CD4-positive, CD25-positive, alpha-beta regulatory T cell (primary cell): ENCODE results near the gene GOSR1. TPM values are rescaled to one million over a fixed set of nuclear protein-coding genes. Genes with fewer than 3 reads are reported as not detected.
"Not testable (repeated sequence)": the region's sequence is repeated elsewhere in the genome, so short reads cannot be mapped to it uniquely, and the experiment has no call there.

Experiments
- ATAC-seq, 2 donors: fragments of 150-1000 bp; cut with Tn5 transposase; one replicate each; pipeline ENCODE4 v1.10.0; 2021; ENCODE audit warnings: low read depth in 2 of 2, moderate number of reproducible peaks in 2 of 2, moderate library complexity in 1 of 2
- DNase-seq, 3 donors: peaks; one replicate each; pipeline versions ENCODE4 v3.0.0 to v3.0.0-alpha.2; 2012 to 2022; ENCODE audit warnings: mixed read lengths in 1 of 3
- H3K27ac ChIP-seq: one replicate; pipeline ENCODE4 v1.7.0; 2013; ENCODE audit warnings: mild to moderate bottlenecking, low read length; ENCODE audit not compliant: insufficient read depth, poor library complexity, severe bottlenecking
- H3K27me3 ChIP-seq: one replicate; pipeline ENCODE4 v1.7.0; 2013; ENCODE audit warnings: low read length; ENCODE audit not compliant: control insufficient read depth, insufficient read depth
- H3K36me3 ChIP-seq: one replicate; pipeline ENCODE4 v1.7.0; 2013; ENCODE audit warnings: mild to moderate bottlenecking, low read length, moderate library complexity; ENCODE audit not compliant: control insufficient read depth, insufficient read depth
- H3K4me1 ChIP-seq: 2 replicates; pipeline ENCODE4 v1.7.0; 2013; ENCODE audit warnings: mild to moderate bottlenecking, low read length; ENCODE audit not compliant: insufficient read depth, control insufficient read depth, poor library complexity, severe bottlenecking
- H3K4me3 ChIP-seq: one replicate; pipeline ENCODE4 v1.7.0; 2013; ENCODE audit warnings: low read depth, mild to moderate bottlenecking, low read length, moderate library complexity
- H3K9me3 ChIP-seq, 2 experiments: 1 replicate in 1 of 2; 2 replicates in 1 of 2; pipeline ENCODE4 v1.7.0; 2013; ENCODE audit warnings: low read length in 2 of 2, mild to moderate bottlenecking in 1 of 2, moderate library complexity in 1 of 2; ENCODE audit not compliant: control insufficient read depth in 2 of 2
- H3K27ac Mint-ChIP-seq, 3 donors: one replicate each; pipeline ENCODE4 v1.8.0; 2020 to 2022; ENCODE audit warnings: mild to moderate bottlenecking in 3 of 3, mixed read lengths in 3 of 3, moderate library complexity in 2 of 3
- H3K27me3 Mint-ChIP-seq: one replicate; pipeline ENCODE4 v1.8.0; 2022; ENCODE audit warnings: mild to moderate bottlenecking, mixed read lengths
- H3K36me3 Mint-ChIP-seq: one replicate; pipeline ENCODE4 v1.8.0; 2020; ENCODE audit warnings: mixed read lengths
- H3K4me1 Mint-ChIP-seq, 4 donors: one replicate each; pipeline ENCODE4 v1.8.0; 2020 to 2022; ENCODE audit warnings: mixed read lengths in 4 of 4, mild to moderate bottlenecking in 1 of 4
- H3K4me3 Mint-ChIP-seq, 4 donors: one replicate each; pipeline ENCODE4 v1.8.0; 2020 to 2022; ENCODE audit warnings: mild to moderate bottlenecking in 4 of 4, mixed read lengths in 4 of 4, moderate library complexity in 3 of 4
- H3K9me3 Mint-ChIP-seq, 7 donors: one replicate each; pipeline ENCODE4 v1.8.0; 2020 to 2022; ENCODE audit warnings: mixed read lengths in 7 of 7, mild to moderate bottlenecking in 3 of 7, moderate library complexity in 2 of 7
- polyA plus RNA-seq, 4 donors: library from polyadenylated mRNA; unstranded; fragments of 300-500 nt; fragmentation: Illumina TruSeq; gene quantifications; one replicate each; pipeline ENCODE4 v1.2.3, GENCODE V29; 2021
- total RNA-seq: library from RNA; stranded (reverse); gene quantifications from one replicate; pipeline ENCODE4 v1.2.3, GENCODE V29; 2022

GOSR1 gene
- total and polyA plus RNA-seq, 5 donors from 2014 or later = 42.8 to 71.4 (median 51.1) TPM

DNA sequence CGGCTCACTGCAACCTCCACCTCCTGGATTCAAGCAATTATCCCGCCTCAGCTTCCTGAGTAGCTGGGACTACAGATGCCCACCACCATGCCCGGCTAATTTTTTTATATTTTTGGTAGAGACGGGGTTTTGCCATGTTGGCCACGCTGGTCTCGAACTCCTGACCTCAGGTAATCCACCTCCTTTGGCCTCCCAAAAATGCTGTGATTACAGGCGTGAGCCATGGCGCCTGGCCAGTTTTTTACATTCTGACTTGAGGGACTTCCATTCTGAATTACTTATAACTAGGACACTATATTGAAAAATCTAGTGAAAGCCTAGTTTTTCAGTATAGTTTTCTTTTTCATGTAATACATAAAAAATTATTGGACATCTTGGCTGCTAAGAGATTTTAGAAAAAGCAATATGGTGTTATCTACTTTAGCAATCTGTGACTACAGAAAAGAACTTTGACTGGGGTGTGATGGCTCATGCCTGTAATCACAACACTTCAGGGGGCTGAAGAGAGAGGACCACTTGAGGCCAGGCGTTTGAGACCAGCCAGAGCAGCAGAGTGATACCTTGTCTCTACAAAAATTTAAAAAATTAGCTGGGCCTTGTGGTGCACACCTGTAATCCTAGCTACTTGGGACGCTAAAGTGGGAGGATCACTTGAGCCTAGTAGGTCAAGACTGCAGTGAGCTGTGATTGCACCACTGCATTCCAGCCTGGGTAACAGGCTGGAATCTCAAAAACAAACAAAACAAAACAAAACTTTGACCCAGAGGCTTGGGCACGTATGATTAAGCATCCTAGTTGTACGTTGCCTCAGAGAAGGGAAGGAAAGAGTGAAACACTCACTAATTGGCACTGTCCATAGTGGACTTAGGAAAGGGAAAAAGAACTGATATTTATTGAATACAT is 26.8 kb upstream of the GOSR1 start:
- H3K27me3 Mint-ChIP-seq = no peaks in the 10 kb centered on the region
- no peak overlapping the region for H3K27ac Mint-ChIP-seq
- peaks cover 33% of the 10 kb centered on the region for H3K36me3 Mint-ChIP-seq
- ATAC-seq = no peak
- H3K4me1 Mint-ChIP-seq = peaks cover 4 to 10% (median 4%) of the 10 kb centered on the region in 4 donors
- no peak overlapping the region for H3K4me3 Mint-ChIP-seq
- Histone ChIP-seq H3K4me1 (no peaks in the 10 kb centered on the region), H3K4me3 (no peak overlapping the region), H3K27ac (no peak overlapping the region), H3K9me3 (no peaks in the 10 kb centered on the region), H3K36me3 (peaks cover 24% of the 10 kb centered on the region), H3K27me3 (no peaks in the 10 kb centered on the region)
- peaks cover 0 to 1% (median 0%) of the 10 kb centered on the region in 7 donors for H3K9me3 Mint-ChIP-seq
- no peak for DNase-seq

DNA sequence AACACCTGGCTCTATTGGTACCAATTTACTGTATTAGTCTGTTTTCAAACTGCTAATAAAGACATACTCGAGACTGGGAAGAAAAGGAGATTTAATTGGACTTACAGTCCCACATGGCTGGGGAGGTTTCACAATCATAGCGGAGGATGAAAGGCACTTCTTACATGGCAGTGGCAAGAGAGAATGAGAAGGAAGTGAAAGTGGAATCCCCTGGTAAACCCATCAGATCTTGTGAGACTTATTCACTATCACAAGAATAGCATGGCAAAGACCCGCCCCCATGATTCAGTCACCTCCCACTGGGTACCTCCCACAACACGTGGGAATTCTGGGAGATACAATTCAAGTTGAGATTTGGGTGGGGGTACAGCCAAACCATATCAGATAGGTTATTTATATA is 22.6 kb upstream of the GOSR1 start:
- Mint-ChIP-seq H3K4me3 (no peak overlapping the region), H3K4me1 (peaks cover 0 to 6% (median 0%) of the 10 kb centered on the region in 4 donors), H3K9me3 (no peaks in the 10 kb centered on the region), H3K27ac (no peak overlapping the region), H3K36me3 (peaks cover 34% of the 10 kb centered on the region), H3K27me3 (no peaks in the 10 kb centered on the region)
- Histone ChIP-seq H3K36me3 (peaks cover 24% of the 10 kb centered on the region), H3K9me3 (no peaks in the 10 kb centered on the region), H3K4me3 (no peak overlapping the region), H3K27ac (no peak overlapping the region), H3K4me1 (no peaks in the 10 kb centered on the region), H3K27me3 (no peaks in the 10 kb centered on the region)
- DNase-seq = no peak
- no peak for ATAC-seq

DNA sequence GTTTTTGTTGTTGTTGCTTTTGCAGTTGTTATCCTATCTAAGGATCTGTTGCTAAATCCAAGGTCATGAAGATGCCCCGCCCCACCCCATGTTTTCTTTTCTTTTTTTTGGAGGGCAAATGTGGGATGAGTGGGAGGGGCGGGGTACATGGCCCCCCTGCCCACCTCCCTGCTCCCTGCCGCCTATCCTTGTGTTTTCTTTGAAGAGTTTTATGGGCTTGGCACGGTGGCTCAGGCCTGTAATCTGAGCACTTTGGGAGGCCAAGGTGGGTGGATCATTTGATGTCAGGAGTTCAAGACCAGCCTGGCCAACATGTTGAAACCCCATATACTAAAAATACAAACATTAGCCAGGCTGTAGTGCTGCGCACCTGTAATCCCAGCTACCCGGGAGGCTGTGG is 18.8 kb upstream of the GOSR1 start:
- H3K9me3 Mint-ChIP-seq = no peaks in the 10 kb centered on the region
- H3K27me3 ChIP-seq = no peaks in the 10 kb centered on the region
- ATAC-seq (no peak), DNase-seq (no peak)
- H3K36me3 Mint-ChIP-seq = peaks cover 35% of the 10 kb centered on the region
- no peak overlapping the region for H3K4me3 Mint-ChIP-seq
- no peak overlapping the region for H3K27ac Mint-ChIP-seq
- H3K4me3 ChIP-seq = no peak overlapping the region
- no peaks in the 10 kb centered on the region for H3K4me1 ChIP-seq
- peaks cover 28% of the 10 kb centered on the region for H3K36me3 ChIP-seq
- H3K27ac ChIP-seq = no peak overlapping the region
- no peaks in the 10 kb centered on the region for H3K27me3 Mint-ChIP-seq
- H3K4me1 Mint-ChIP-seq = peaks cover 0 to 6% (median 0%) of the 10 kb centered on the region in 4 donors
- H3K9me3 ChIP-seq = no peaks in the 10 kb centered on the region

DNA sequence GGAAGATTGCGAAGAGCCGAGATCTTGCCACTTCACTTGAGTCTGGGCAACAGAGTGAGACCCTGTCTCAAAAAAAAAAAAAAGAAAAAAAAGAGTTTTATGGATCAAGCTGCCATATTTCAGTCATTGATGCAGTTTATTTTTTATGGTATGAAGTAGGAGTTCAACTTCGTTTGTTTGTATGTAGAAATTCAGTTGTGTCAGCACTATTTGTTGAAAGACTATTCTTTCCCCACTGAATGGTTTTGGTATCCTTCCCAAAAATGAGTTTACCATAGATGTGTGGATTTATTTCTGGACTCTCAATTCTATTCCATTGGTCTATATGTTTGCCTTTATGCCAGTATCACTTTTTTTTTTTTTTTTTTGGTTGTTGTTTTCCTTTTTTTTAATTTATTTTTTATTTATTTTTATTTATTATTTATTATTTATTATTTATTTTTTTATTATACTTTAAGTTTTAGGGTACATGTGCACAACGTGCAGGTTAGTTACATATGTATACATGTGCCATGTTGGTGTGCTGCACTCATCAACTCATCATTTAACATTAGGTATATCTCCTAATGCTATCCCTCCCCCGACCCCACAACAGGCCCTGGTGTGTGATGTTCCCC is 18.3 kb upstream of the GOSR1 start:
- H3K27me3 Mint-ChIP-seq, ATAC-seq, H3K9me3 Mint-ChIP-seq, DNase-seq, H3K9me3 ChIP-seq, H3K27me3 ChIP-seq, H3K27ac Mint-ChIP-seq, H3K4me3 ChIP-seq, H3K27ac ChIP-seq, H3K4me1 ChIP-seq, H3K4me1 Mint-ChIP-seq, H3K4me3 Mint-ChIP-seq: not testable (repeated sequence)
- peaks cover 35% of the 10 kb centered on the region for H3K36me3 Mint-ChIP-seq
- H3K36me3 ChIP-seq = peaks cover 28% of the 10 kb centered on the region

DNA sequence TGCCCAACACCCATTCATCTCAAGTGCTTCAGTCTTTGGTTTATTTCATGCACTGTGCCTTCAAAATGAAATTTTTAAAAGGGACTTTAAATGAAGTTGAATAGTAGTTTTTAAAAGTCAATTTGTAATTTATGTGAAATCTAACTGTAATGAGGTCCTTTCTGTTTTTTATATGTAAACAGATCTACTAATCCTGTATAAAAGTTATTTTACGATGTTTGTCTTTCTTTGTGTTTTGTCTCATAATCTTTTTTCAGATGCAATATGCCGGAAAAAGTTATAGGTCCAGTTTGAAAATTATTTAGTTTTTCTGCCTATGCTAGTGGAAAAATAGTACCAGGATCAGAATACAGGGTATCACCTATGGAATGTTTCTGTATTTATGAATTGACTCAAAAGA is 8.7 kb upstream of the GOSR1 start:
- Mint-ChIP-seq H3K27ac (no peak overlapping the region), H3K27me3 (peaks cover under 1% of the 10 kb centered on the region), H3K36me3 (peaks cover 4% of the 10 kb centered on the region), H3K9me3 (no peaks in the 10 kb centered on the region), H3K4me1 (no peaks in the 10 kb centered on the region), H3K4me3 (no peak overlapping the region)
- no peaks in the 10 kb centered on the region for H3K4me1 ChIP-seq
- H3K27ac ChIP-seq = no peak overlapping the region
- no peak overlapping the region for H3K4me3 ChIP-seq
- no peak for DNase-seq
- H3K9me3 ChIP-seq = no peaks in the 10 kb centered on the region
- no peak for ATAC-seq
- H3K27me3 ChIP-seq = peaks cover 12% of the 10 kb centered on the region
- peaks cover 6% of the 10 kb centered on the region for H3K36me3 ChIP-seq

DNA sequence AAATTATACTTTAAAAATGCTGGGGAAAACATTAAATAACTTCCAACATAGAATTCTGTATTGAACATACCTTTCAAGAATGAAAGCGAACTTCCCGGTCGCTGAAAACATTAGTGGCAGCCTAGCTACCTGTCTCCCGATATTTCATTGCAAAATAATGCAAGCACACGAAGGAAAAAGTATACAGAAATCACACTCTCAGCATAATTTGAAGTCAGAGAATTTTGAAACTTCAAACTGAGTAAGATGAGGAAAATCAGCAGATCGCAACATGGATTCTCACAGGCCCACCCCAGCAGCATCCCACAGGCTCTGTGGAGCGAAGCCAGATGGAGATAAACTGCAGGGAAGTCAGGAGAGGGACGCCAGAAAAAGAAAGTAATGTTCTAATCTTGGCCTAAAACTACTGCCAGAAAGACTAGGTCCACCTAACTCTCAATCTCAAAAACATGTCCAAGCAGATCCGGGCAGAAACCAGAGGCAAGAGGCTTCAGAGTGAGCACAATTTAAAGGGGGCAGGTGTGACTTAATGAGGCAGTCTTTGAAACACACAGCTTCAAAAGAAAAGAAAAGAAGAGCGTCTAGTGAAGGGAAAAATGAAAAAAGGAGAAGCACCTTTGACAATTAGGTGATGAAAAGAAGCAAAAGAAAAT is 4.8 kb upstream of the GOSR1 start:
- no peaks in the 10 kb centered on the region for H3K36me3 Mint-ChIP-seq

DNA sequence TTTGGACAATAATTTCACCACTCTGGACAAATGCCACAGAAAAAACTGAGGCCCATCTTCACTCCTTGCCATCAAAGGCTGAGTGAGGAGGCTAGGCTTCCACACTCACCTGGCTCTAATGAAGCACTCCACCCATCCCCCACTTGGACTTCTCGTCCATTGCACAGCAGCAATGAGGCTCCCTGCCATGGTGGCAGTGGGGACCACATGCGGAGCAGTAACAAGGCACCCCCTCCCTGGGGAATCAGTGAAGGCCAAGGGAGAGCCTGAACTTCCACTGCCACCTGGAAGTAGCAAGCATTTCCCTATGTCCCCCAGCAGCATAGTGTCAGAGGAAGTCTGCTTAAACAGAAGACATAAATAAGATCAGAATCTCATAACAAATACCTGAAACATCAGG is 2.0 kb upstream of the GOSR1 start:
- Mint-ChIP-seq H3K27ac (peak overlapping the region in 1 of 3 donors; percentile 22), H3K4me1 (peaks cover 6 to 38% (median 29%) of the 10 kb centered on the region in 4 donors)

More for the DNA sequence above, 4.8 kb upstream of the GOSR1 start:
- Mint-ChIP-seq H3K4me3 (no peak overlapping the region), H3K4me1 (peaks cover 0 to 17% (median 13%) of the 10 kb centered on the region in 4 donors), H3K27me3 (peaks cover 18% of the 10 kb centered on the region), H3K27ac (no peak overlapping the region), H3K9me3 (peaks cover 0 to 1% (median 0%) of the 10 kb centered on the region in 7 donors)
- Histone ChIP-seq H3K4me1 (peaks cover 5% of the 10 kb centered on the region), H3K9me3 (no peaks in the 10 kb centered on the region), H3K4me3 (no peak overlapping the region), H3K27me3 (peaks cover 13% of the 10 kb centered on the region), H3K36me3 (no peaks in the 10 kb centered on the region), H3K27ac (no peak overlapping the region)
- no peak for ATAC-seq
- no peak for DNase-seq

More for the DNA sequence above, 2.0 kb upstream of the GOSR1 start:
- no peak for ATAC-seq
- H3K4me3 ChIP-seq = no peak overlapping the region
- no peaks in the 10 kb centered on the region for H3K9me3 ChIP-seq
- Mint-ChIP-seq H3K36me3 (no peaks in the 10 kb centered on the region), H3K4me3 (peak overlapping the region in 2 of 4 donors; percentile 61 to 97), H3K9me3 (peaks cover 0 to 1% (median 0%) of the 10 kb centered on the region in 7 donors), H3K27me3 (peaks cover 18% of the 10 kb centered on the region)
- H3K27me3 ChIP-seq = peaks cover 13% of the 10 kb centered on the region
- H3K4me1 ChIP-seq = peaks cover 22% of the 10 kb centered on the region
- peaks cover 7% of the 10 kb centered on the region for H3K36me3 ChIP-seq
- no peak for DNase-seq
- H3K27ac ChIP-seq = no peak overlapping the region
